Stomach (tissue), 4 donors: ENCODE data around the gene TP63.
"Not testable (repeated sequence)": the region's sequence is repeated elsewhere in the genome, so short reads cannot be mapped to it uniquely, and the experiment has no call there.

ENCODE experiments used
- CTCF ChIP-seq, 7 experiments: fragments of 450-650 bp in 4 of 7; fragments of 200-600 bp in 3 of 7; sonication (generic) in 3 of 7; IDR thresholded peaks; one replicate each; pipeline ENCODE4 v1.5.1; 2016 to 2019; ENCODE audit warnings: antibody characterized with exemption in 7 of 7, control low read depth in 2 of 7, mild to moderate bottlenecking in 1 of 7
- POLR2AphosphoS5 ChIP-seq, 3 donors: sonication (generic); formaldehyde crosslinking; IDR thresholded peaks; one replicate each; pipeline ENCODE4 v1.6.1; 2016; ENCODE audit warnings: antibody characterized with exemption in 3 of 3

- not testable (repeated sequence) for TF ChIP-seq POLR2AphosphoS5, CTCF (IDR thresholded peaks at IDR 0.05)
Observed at GRCh38 chr3:189750972-189751371, 119.8 kb downstream of the TP63 start.
